Stimulated activated CD8-positive, alpha-beta memory T cell treated with anti-CD3 and anti-CD28 coated beads, Interleukin-2, amount 100 ng/mL, for 48 hours (primary cell): Measurements from ENCODE around the gene AOPEP.

Experiments used
- DNase-seq, 2 donors: peaks; one replicate each; pipeline ENCODE4 v3.0.0-alpha.2; 2020; ENCODE audit warnings: low read depth in 2 of 2

AOPEP gene

DNA sequence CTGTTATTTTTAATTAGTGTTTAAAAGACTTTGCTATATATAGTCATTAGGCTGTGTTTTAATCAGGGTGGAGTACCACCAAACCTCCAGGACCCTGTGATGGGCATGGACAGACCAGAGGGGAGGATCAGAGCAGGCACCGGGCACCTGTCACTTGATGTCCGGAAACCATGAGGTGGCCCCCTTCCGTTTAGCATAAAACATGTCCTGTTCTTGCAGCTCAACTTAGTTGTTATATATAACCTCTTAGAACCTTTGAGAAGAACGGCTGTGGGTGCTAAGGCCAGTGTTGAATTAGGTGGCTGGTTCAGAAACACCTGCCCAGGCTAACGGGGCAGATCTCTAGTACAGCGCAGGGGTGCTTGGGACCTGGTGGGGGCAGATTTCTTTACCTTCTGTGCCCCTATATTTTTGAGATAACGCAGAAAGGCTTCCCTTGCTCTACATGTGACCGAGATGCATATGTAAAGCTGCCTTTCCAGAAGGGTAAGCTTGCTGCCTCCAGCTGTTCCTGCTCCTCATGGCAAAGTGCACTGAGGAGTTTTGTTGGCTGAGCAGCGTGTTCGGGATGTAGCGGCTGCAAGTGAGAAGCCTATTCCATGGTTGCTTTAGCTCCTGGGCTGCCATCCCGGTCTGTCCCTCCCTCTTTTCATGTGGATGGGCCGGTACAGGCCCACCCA lies 335.6 kb downstream of the AOPEP start:
- no peak for DNase-seq

DNA sequence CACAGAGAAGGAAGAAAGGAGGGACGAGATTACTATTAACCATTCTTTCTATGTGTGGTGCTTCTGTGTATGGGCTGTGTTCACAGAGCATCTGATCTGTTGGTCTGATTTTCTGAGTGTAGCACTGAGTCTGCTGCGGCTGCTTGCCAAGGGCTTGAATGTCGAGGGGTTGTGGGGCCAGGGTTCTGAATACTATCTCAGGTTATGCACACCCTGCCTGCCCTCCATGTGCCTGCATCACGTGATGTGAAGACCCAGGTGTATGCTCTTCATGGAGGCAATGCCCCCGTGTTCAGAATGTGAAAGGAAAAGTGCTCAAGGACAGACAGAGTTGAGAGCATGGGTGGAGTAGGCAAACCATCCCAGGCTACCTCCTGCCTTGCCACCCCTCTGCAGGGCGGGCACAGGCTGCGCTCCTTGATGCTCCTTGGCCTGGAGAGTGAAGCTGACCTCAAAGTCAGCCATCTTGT lies 336.1 kb downstream of the AOPEP start:
- DNase-seq = no peak

DNA sequence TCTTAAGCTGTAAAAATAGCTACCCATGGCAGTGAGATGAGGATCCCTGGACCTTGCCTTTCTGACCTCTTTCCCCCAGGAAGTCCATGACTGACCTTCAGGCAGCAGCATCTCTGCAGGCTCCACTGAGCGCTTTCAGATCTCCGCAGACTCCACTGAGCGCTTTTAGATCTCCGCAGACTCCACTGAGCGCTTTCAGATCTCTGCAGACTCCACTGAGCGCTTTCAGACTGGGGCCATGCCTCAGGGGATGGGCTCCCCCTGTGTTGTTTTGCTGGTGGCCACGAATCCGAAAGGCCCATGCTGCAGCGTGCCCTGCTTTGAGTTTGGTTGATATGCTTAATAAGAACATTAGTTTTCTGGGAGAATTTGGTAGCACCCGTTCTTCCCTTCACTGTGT lies 336.8 kb downstream of the AOPEP start:
- no peak for DNase-seq

DNA sequence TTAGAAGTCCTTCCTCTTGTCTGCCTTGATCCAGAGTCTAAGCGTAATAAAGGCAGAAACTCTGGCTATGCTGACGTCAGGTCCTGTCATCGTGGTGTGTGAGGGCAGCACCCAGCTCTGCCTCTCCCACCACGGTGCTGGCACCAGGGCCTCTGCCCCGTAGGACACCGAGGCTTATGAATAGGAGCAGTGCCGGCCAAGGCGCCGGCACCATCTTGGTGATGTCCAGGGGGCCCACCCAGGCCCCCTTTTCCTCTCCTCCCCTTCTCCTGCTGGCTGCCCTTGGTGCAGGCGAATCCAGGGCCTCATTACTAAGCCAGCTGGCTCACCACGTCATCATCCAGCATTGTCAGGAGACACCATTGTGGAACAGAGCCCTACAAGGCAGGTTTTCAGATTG lies 338.7 kb downstream of the AOPEP start:
- no peak for DNase-seq

DNA sequence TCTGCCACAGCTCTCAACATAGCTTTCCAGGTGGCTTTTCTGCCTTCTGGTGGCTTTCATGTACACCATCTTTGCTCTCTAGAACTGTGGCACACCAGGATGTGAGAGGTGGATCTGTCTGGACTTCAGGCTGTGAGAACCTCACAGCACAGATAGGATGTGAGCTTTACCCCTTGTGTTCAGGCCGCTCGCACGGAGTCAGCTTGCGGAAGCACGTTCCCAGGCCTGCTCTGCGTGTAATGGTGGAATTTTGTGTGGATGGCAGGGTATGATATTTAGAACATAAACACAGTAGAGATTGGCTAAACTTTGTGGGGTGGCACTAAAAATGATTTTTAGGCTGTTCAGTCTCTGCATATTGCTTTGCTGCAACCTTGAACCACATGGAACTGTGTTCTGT lies 340.6 kb downstream of the AOPEP start:
- DNase-seq = no peak

DNA sequence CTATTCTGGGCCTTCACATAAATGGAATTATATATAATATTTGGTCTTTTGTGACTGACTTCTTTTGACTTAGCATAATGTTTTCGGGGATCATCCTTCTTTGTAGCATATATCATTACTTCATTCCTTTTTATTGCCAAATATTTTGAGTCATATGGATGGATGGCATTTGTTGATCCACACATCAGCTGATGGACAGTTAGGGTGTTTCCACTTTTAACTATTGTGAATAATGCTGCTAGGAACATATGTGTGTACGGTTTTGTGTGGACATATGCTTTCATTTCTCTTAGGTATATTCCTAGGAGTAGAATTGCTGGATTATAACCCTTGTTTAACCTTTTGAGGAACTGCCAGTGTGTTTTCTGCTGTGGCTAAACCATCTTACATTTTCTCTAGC lies 341.4 kb downstream of the AOPEP start:
- no peak for DNase-seq

DNA sequence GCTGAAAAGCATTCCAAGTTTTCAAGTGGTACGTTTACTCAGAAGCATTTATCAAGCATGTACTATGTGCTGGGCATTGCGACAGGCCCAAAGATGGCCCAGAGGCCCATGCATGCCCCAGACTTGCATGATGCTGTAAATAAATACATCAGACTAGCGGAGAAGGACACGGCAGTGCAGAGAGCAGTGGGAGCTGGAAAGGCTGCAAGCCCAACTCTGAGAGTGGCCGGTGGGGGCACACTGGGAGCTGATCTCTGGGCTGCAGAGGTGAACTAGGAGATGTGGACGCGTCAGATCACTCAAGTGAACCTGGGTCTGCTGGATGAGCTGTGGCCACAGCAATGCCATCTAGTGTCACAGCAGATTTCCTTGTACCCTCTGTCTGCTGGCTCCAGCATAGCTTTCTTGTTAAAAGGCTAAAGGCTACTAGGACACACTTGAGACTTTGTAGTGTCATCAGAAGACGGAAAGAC lies 344.1 kb downstream of the AOPEP start:
- DNase-seq = no peak

DNA sequence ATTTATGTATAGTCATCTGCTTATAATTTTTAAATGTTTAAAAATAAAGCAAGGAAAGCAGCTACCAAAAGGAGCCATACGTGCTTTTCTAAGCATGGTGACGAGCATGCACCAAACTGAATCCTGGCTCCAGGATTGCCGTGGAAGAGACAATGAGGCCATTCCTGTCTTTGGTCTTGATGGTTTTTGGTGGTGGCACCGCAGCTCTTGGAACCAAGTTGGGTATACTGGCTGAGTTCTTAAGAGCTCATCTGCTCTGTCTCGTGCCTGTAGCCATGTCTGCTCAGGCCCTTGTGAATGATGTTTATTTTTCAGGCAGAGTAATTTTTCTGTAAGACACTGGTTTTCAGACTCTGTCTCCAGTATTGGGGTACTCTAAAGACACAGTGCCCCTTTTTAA lies 345.0 kb downstream of the AOPEP start:
- no peak for DNase-seq

DNA sequence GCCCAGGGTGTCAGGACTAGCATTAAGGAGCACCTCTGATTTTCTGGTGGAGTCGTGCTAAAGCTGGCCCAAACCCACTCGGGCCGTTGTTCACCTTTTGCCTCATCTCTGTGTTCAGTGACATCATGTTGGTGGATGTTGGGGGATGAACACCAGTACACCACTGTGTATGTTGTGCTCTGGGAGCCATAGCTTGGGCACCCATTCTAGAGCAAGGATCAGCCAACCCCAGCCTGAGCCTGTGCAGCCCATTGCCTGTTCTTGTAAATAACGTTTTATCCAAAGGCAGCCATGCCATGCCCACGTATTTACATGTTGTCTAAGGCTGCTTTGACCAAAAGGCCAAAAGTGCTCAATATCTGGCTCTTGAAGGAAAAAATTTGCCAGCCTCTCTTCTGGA lies 345.4 kb downstream of the AOPEP start:
- DNase-seq = no peak

DNA sequence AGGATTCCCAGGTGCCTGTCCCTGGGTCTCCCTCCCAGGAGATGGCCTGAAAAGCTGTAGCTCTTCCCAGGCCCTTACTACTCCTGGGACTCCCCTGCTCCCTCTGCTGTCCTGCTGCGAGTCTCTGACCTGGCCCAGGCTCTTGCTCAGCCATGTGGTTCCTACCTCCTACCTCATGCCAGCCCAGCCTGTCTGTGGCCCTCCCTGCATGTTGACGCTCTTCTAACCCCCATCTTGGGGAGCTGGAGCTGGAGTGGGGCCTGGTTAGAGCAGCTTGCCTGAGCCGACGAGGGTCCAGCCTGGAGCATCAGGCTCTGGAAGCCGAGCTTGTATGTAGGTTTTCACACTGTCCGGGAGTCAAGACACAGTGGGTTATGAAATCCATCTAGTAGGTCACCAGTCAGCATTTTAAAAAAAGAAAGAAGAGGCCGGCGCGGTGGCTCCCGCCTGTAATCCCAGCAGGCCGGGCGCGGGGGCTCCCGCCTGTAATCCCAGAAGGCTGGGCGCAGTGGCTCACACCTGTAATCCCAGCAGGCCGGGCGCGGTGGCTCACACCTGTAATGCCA lies 346.6 kb downstream of the AOPEP start:
- DNase-seq = no peak

DNA sequence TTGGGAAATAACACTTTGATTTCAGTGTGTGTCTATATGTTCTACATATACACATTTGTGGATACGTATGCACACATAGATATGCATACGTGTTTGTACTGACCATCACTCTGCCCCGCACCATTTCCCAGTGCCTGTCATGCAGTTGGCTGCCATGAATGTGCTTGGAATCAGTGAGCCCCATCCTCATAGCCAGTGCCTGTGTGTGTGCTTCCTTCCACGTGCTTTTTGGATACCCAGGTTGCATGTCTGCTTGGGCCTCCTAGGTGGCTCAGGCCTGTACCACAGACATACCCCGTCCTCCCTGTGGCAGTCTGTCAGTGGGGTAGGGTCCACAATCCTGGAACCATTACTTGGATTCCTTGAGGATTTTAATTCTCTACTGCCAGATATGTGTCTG lies 347.4 kb downstream of the AOPEP start:
- no peak for DNase-seq

DNA sequence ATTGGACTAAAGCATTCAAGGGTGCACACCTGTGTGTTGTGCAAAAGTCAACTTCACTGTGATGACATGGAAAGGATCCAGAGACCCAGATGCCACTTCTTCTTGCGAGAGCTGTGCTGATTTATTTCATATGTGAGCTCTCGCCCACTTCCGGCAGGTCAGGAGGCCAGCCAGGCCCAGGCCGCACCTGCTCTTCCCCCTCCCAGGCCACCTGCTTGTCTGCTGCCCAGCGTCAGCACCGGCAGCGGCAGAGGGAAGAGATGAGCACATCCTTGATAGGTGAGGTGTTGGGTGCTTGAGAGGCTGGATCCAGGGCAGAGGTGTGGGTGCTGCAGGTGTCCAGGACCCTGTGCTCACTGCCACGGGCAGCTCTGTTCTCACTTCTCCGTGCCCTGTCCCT lies 348.1 kb downstream of the AOPEP start:
- DNase-seq = no peak

DNA sequence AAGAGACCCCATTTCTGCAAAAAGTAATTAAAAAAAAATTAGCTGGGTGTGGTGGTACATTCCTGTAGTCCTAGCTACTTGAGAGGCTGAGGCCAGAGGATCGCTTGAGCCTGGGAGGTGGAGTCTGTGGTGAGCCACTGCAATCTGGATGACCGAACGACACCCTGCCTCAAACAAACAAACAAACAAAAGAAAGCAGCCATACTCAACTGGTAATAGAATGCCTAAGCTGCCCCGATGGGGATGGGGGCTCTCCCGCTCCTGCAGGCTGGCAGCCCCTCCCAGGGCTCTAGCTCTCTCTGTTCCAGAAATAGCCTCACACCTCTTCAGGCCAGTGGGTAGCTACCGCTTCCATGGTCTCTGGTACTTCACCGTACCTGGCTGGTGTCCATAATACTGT lies 349.2 kb downstream of the AOPEP start:
- DNase-seq = no peak

DNA sequence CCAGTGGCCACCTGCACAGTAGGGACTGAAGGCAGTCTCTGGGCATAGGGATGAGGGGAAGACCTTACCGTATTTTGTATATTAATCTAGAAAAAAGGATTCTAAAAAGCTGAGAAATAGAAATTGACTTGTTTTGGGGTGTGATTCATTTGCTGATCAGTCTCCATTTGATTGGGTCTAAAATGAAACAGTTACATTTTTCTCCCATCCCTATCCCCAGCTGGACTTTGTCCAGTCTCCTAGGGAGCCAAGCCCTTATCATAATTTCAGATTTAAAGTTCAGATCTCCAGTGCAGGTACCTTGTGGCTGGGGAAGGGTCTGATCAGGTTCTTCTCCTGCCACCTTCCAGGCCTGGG lies 350.2 kb downstream of the AOPEP start:
- DNase-seq = no peak

DNA sequence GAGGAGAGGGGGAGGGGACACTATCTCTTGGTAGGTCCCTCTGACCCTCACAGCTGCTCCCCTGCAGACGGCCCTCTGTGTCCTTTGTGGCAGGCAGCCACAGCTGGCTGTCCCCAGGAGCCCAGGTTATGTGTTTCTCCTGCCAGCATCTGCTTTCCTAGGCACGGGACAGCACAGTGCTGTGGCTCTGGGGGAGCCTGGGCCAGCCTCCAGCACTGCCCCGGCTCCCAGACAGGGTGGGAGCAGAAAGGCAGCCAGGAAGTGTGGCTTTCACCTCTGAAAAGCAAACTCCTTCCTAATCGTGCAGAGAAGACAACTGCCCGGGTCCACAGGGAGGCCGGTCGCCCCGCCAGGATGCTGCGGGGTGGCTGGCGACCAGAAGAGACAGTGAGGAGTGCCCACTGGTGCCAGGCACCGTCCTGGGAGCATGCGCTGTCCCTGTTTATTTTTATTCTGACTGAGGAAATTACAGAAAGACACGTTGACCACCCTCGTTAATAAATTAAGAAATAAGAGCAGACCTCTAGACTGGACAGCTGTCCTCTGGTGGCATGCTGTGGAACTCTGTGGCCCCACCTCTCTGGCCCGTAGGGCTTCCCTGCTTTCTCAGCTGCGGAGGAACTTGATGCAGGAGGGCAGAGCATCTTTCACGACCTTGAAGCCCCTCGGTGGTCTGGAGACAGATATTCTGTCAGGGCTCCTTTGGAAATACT lies 350.7 kb downstream of the AOPEP start:
- DNase-seq = no peak

DNA sequence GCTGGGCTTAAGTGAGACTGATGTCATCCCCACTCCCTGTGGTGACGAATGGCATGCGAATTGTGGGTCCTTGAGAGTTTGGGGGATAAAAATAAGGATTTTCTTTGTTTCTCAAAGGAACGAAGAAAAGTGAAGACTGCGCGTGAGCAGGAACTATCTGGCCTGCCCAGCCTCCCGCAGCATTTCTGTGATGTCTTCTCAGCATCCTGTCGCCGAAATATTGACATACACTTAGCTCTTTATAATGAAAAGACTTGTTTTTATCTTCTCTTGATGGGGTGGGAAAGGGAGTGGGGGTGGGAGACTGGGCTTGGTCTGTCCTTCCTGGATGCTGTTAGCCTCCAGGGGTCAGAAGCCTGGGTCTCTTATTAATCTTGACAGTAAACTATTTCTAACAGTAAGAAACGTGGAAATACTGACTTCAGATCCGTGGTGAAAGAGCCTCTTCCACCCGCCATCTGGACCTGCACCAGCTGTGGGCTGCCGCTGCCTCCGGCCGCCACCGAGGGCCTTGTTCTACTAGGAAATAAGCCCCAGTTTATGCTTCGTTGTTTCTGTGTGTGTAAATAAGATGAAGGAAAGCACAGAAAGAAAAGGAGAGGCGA lies 351.4 kb downstream of the AOPEP start:
- DNase-seq = no peak

DNA sequence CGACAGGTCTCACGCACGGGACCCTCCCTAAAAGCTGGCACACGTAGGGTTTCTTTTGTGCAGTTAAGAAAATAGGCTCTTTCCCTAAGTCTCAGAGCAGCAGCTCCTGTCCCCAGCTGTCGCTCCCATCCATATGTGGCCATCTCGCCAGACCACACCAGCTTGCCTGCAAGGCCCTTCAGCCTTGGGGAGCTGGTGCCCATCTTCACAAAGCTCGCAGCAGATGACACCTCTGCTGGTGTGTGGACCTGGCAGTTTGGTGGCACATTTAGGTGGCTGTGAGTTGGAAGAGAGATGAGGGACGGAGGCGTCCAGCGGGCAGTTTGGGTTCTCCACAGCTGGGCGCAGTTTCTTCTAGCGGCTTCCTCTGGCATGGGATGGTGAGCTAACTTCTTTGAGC lies 352.0 kb downstream of the AOPEP start:
- no peak for DNase-seq

DNA sequence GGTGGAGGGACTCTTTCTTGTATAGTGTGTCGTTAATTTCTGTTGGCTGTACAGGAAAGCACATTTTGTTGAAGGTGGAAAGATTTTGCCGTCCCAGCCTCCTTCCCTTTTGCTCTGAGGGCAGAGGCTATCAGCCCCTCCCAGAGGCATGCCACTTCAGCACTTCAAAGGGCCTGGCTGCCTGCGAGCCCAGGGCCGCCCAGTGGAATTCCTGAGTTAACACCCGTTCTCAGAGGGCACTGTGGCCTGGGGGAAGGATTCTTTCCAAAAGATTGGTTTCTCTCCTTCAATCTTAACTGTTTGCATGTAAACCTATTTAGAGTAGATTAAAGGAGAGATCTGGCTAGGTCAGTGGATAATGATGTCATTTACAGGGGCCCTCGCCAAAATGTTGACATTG lies 352.4 kb downstream of the AOPEP start:
- no peak for DNase-seq

DNA sequence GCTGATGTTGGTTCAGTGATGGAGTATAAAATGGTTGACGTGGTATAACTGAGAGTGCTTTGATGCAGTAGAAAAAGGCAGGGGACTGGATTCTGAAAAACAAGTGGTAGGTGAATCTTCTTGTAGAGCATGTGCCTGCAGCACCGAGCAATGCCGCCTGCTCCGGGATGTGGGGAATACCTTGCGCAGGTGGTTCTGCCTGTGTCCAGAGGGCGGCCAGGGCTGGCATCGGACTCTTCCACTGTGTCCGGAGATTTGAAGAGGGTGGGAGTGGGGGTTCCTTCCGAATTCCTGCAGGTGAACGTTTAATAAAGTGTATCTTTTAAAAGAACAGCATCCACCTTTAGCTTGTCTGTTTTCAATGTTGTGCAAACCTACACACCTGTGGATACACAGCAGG lies 353.0 kb downstream of the AOPEP start:
- no peak for DNase-seq

DNA sequence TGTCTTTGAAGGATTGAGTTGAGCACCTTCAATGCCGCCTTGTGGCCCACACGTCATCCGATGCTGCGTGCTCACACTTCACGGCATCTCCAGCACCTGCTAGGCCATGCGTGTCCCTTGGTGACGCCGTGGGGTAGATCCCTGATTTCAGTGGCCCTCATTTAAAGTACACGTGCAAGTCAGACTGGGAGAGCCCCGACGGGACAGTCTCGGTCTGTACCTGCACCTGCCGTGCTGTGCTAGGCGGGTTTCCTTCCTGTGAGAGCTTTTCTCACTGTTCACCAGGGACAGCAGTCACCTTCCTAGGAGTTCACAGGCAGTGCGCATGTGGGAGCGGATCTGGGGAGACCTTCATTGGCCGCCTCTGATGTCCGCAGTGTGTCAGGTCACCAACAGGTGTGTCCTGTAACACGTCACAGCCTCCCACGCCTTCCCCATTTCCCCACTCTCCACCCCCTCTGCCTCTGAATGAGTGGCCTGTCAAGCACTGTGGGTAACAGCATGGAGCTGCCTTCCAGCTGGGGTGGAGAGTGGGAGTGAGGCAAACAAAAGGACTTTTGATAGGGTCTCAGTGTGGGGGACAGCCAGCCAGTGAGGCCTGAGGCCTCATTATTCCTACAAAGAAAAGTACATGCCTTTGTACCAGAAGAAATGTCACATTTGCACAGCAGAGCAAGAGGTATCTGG lies 354.6 kb downstream of the AOPEP start:
- DNase-seq = no peak

DNA sequence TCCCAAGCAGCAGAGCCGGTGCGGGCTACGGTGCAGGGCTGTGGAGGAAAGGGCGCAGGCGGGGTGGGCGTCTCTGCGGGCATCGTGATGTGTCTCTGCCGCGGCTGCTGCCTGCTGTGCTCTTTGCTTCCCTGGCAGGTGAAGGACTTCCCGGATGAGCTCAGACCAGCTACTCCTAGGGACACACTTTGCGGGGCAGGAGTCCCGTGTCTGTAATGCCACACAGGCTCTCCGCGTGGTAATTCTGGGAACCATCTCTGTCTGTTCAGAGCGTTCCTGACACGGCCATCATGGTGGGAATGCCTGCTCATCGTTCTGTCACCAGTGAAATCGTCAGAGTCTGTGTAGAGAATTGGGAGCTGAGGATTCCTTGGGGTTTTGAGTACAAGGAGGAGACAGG lies 355.5 kb downstream of the AOPEP start:
- no peak for DNase-seq

DNA sequence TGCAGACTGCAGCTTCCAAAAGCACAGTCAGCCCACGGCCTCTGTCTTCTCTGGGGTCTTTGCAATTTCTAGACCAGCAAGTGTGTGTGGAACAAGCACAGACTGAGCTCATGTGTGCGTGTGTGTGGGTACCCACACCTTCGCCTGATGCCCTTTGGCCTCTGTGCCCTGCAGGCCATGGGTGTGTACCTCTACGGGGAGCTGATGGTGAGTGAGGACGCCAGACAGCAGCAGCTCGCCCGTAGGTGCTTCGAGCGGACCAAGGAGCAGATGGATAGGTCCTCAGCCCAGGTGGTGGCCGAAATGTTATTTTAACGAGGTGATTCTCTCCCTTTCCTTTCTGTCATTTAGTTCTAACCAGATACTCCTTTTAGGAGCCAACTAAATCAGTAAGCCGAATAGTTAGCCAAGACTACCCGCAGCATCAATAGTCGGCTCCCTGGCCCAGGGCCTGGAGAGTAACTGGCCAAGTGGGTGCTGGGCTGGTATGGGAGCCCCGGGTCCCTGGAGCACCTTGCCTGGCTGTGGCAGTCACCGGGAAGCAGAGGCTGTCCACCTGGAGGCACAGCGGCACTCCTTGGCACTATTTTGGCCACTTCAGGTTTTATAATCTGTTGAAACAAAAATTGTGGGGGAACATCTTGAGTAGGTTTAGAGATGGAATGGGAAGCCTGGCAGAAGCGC lies 356.0 kb downstream of the AOPEP start:
- DNase-seq = no peak
